OCI-LY3 (cell line): ENCODE measurements around the gene ODC1.

ENCODE experiments used
- EZH2phosphoT487 ChIP-seq: fragments of 200-600 bp; shearing (Covaris generic); IDR thresholded peaks from 2 replicates; pipeline ENCODE4 v1.6.1; 2018; ENCODE audit warnings: antibody characterized with exemption, mixed run types, low read depth
- TF ChIP-seq, protein P1 (sequence below): fragments of 200-600, 300-600 bp; sonication (generic); IDR thresholded peaks from 2 replicates; pipeline ENCODE4 v1.5.1; 2014; ENCODE audit warnings: antibody characterized with exemption, low read length, low read depth

- TF ChIP-seq, protein P1, sequence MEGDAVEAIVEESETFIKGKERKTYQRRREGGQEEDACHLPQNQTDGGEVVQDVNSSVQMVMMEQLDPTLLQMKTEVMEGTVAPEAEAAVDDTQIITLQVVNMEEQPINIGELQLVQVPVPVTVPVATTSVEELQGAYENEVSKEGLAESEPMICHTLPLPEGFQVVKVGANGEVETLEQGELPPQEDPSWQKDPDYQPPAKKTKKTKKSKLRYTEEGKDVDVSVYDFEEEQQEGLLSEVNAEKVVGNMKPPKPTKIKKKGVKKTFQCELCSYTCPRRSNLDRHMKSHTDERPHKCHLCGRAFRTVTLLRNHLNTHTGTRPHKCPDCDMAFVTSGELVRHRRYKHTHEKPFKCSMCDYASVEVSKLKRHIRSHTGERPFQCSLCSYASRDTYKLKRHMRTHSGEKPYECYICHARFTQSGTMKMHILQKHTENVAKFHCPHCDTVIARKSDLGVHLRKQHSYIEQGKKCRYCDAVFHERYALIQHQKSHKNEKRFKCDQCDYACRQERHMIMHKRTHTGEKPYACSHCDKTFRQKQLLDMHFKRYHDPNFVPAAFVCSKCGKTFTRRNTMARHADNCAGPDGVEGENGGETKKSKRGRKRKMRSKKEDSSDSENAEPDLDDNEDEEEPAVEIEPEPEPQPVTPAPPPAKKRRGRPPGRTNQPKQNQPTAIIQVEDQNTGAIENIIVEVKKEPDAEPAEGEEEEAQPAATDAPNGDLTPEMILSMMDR: no peak
- no peak for TF ChIP-seq EZH2phosphoT487
Measured at GRCh38 chr2:10430886-10431622, 17.1 kb downstream of the ODC1 start.
